CD4-positive, alpha-beta T cell treated with Interleukin-6 at 100 ng/mL for 8 hours (primary cell): Measurements from ENCODE around the gene ERC1.

ENCODE experiments used
- DNase-seq: peaks from one replicate; pipeline ENCODE4 v3.0.0-alpha.2; 2020; ENCODE audit warnings: mixed read lengths, low spot score

The ERC1 gene

DNA sequence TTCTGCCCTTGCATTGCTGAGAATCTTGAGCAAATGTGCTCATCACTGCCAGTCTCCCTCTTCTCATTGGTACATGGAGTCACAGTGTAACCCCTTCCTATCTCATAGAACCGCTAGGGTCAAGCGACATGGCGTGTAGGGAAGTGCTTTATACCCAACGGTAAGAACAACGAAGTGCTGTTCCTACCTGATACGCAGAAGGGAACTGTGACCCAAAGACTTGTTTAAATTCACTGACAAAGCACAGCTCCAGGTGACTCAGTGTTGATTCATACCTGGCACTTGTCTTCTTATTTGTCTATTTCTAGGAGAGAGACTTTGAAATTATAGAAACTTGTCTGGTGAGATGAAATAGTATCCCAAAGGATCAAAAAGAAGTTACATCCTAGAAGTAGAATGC, 549.7 kb downstream of the ERC1 start:
- DNase-seq, result no peak

DNA sequence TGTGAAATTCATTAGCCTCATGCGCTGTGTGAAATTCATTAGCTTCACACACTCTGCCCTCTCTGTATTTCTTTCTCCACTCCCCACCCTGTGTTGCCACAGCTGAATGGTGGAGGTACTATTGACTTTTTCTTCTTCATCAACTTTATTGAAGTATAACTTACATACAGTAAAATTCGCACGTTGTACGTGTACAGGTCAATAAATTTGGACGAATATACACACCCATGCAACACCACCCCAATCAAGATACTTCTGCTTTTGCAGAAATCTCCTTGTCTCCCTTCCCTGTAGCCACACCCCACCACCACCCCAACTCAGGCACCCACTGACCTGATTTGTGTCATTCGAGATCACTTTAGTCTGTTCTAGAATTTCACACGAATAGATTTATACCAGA, 551.6 kb downstream of the ERC1 start:
- DNase-seq, result no peak

DNA sequence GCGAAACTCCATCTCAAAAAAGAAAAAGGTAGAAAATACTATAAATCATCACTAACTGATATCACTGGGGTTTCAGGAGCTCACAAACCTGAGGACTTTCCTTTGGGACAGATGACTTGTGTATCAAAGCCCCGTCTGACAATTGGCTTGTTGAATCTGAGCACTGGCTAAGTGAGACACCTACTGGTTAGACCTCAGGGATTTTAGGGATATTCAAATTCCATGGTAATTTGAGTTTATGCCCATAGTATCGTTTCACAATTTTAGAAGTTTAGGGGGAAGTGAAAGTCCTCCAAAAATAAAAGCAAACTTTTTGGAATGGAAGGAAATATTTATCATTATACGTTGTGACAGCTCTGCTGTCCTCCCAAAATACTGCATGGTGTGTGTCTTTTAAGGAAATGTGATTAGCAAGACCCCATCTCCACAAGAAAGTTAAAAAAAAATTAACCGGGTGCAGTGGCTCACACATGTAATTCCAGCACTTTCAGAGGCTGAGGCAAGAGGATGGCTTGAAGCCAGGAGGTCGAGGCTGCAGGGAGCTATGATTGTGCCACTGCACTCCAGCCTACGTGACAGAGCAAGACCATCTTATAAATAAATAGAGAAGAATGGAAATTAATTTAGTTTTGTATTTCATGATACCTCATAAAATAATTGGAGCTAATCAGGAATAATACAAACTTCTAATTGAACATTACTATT, 554.1 kb downstream of the ERC1 start:
- no peak for DNase-seq
